H1 (cell line): ENCODE measurements around the gene FITM1. TPM values are rescaled to one million over a fixed set of nuclear protein-coding genes. Genes with fewer than 3 reads are reported as not detected.

Experiments
- CTCF ChIA-PET: fragments of 300-600 bp; sonication (Branson Sonifier 250); formaldehyde crosslinking; loops from one replicate; lab custom pipeline; 2021; ENCODE audit not compliant: partially characterized antibody; lab: Charles Lee
- POLR2A ChIA-PET: fragments of 300-600 bp; sonication (Branson Sonifier 250); formaldehyde crosslinking; loops from one replicate; lab custom pipeline; 2021; ENCODE audit warnings: inconsistent platforms; ENCODE audit not compliant: partially characterized antibody; lab: Charles Lee
- DNase-seq, 2 experiments: peaks; one replicate each; pipeline versions ENCODE4 v3.0.0 to v3.0.0-alpha.2; 2010 to 2022; ENCODE audit warnings: low spot score in 2 of 2, low read depth in 1 of 2, mixed read lengths in 1 of 2
- FAIRE-seq: peaks from 2 replicates; lab custom pipeline; 2011; peaks lifted over from hg19 to GRCh38; lab: Jason Lieb, UNC
- H2AFZ ChIP-seq: 2 replicates; pipeline ENCODE4 v1.8.1; 2012; ENCODE audit warnings: low read length, inconsistent platforms
- H2AK5ac ChIP-seq: 2 replicates; pipeline ENCODE4 v1.6.1; 2013; ENCODE audit warnings: low read depth, low read length
- H2BK120ac ChIP-seq: replicated peaks from 2 replicates; pipeline ENCODE3; 2013; ENCODE audit warnings: low read depth, low read length, inconsistent platforms
- H2BK12ac ChIP-seq: 2 replicates; pipeline ENCODE4 v1.6.1; 2013; ENCODE audit warnings: low read depth, low read length
- H2BK15ac ChIP-seq: 2 replicates; pipeline ENCODE4 v1.6.1; 2013; ENCODE audit warnings: low read length
- H2BK20ac ChIP-seq: 2 replicates; pipeline ENCODE4 v1.6.1; 2013; ENCODE audit warnings: low read length
- H2BK5ac ChIP-seq: 2 replicates; pipeline ENCODE4 v1.6.1; 2013; ENCODE audit warnings: low read depth, low read length
- H3K14ac ChIP-seq: 2 replicates; pipeline ENCODE4 v1.6.1; 2013; ENCODE audit warnings: inconsistent platforms; ENCODE audit not compliant: insufficient read length
- H3K18ac ChIP-seq: 2 replicates; pipeline ENCODE4 v1.6.1; 2013; ENCODE audit warnings: low read length; ENCODE audit errors: extremely low read depth
- H3K23ac ChIP-seq: 2 replicates; pipeline ENCODE4 v1.6.1; 2013; ENCODE audit warnings: inconsistent platforms; ENCODE audit not compliant: insufficient read length
- H3K23me2 ChIP-seq: 2 replicates; pipeline ENCODE4 v1.6.1; 2013; ENCODE audit warnings: low read depth, low read length
- H3K27ac ChIP-seq: 2 replicates; pipeline ENCODE4 v1.6.1; 2011; ENCODE audit warnings: low read depth, low read length, inconsistent platforms
- H3K27me3 ChIP-seq, 4 experiments: replicated peaks in 1 of 4; 1 replicate in 1 of 4; 2 replicates in 3 of 4; pipeline versions ENCODE4 v1.6.1 to v1.8.1; 2011 to 2013; ENCODE audit warnings: low read length in 3 of 4, mild to moderate bottlenecking in 3 of 4, inconsistent platforms in 2 of 4, mixed read lengths in 2 of 4, moderate library complexity in 1 of 4; ENCODE audit not compliant: control insufficient read depth in 3 of 4, insufficient read depth in 3 of 4; ENCODE audit errors: extremely low read depth in 1 of 4
- H3K36me3 ChIP-seq, 4 experiments: 2 replicates each; pipeline versions ENCODE4 v1.6.1 to v1.8.1; 2011 to 2013; ENCODE audit warnings: mild to moderate bottlenecking in 4 of 4, low read length in 3 of 4, moderate library complexity in 2 of 4, control low read depth in 1 of 4, inconsistent platforms in 1 of 4; ENCODE audit not compliant: insufficient read depth in 4 of 4, control insufficient read depth in 2 of 4
- H3K4ac ChIP-seq: replicated peaks from 2 replicates; pipeline ENCODE3; 2013; ENCODE audit warnings: low read length, low read depth, mixed read lengths, inconsistent platforms; ENCODE audit not compliant: insufficient read length
- H3K4me1 ChIP-seq, 4 experiments: replicated peaks in 1 of 4; 1 replicate in 1 of 4; 2 replicates in 3 of 4; pipeline versions ENCODE4 v1.6.1 to v1.8.1; 2011 to 2013; ENCODE audit warnings: low read length in 3 of 4, inconsistent platforms in 2 of 4, mixed read lengths in 1 of 4; ENCODE audit not compliant: insufficient read depth in 4 of 4, control insufficient read depth in 3 of 4
- H3K4me2 ChIP-seq, 2 experiments: 2 replicates each; pipeline versions ENCODE4 v1.6.1 to v1.8.1; 2011 to 2013; ENCODE audit warnings: low read depth in 2 of 2, low read length in 2 of 2, control low read depth in 1 of 2, inconsistent platforms in 1 of 2, mild to moderate bottlenecking in 1 of 2; ENCODE audit not compliant: insufficient read depth in 1 of 2
- H3K4me3 ChIP-seq, 4 experiments: fragments of 200-600, 300-600 bp in 1 of 4; sonication (generic), shearing (Covaris generic), sonication (Bioruptor Twin) in 1 of 4; 2 replicates each; pipeline versions ENCODE4 v1.5.1 to v1.8.1; 2011 to 2016; ENCODE audit warnings: low read length in 4 of 4, low read depth in 3 of 4, control low read depth in 2 of 4, inconsistent platforms in 2 of 4, mild to moderate bottlenecking in 2 of 4, mixed read lengths in 1 of 4, moderate library complexity in 1 of 4; ENCODE audit not compliant: insufficient read depth in 2 of 4; ENCODE audit errors: extremely low read depth in 1 of 4
- H3K56ac ChIP-seq: replicated peaks from 2 replicates; pipeline ENCODE3; 2013; ENCODE audit warnings: low read depth, mild to moderate bottlenecking, mixed read lengths, low read length, inconsistent platforms; ENCODE audit not compliant: insufficient read length
- H3K79me1 ChIP-seq: 2 replicates; pipeline ENCODE4 v1.6.1; 2013; ENCODE audit warnings: low read depth, low read length, control low read depth
- H3K79me2 ChIP-seq, 2 experiments: 2 replicates each; pipeline versions ENCODE4 v1.6.1 to v1.8.1; 2012 to 2013; ENCODE audit warnings: low read length in 2 of 2, mild to moderate bottlenecking in 2 of 2, inconsistent platforms in 1 of 2; ENCODE audit not compliant: insufficient read depth in 2 of 2, control insufficient read depth in 1 of 2
- H3K9ac ChIP-seq, 4 experiments: replicated peaks in 1 of 4; 1 replicate in 1 of 4; 2 replicates in 3 of 4; pipeline versions ENCODE4 v1.6.1 to v1.8.1; 2011 to 2013; ENCODE audit warnings: low read depth in 3 of 4, low read length in 3 of 4, control low read depth in 2 of 4, mild to moderate bottlenecking in 2 of 4, moderate library complexity in 2 of 4, inconsistent platforms in 1 of 4; ENCODE audit errors: extremely low read depth in 1 of 4
- H3K9me3 ChIP-seq, 2 experiments: 2 replicates each; pipeline versions ENCODE4 v1.6.1 to v1.8.1; 2012 to 2013; ENCODE audit warnings: mild to moderate bottlenecking in 2 of 2, moderate library complexity in 2 of 2, control low read depth in 1 of 2, inconsistent platforms in 1 of 2, low read depth in 1 of 2, low read length in 1 of 2, mixed read lengths in 1 of 2; ENCODE audit not compliant: insufficient read depth in 2 of 2
- H4K20me1 ChIP-seq, 2 experiments: replicated peaks in 1 of 2; 2 replicates each; pipeline versions ENCODE3 to v1.8.1; 2011 to 2013; ENCODE audit warnings: inconsistent platforms in 2 of 2, low read length in 2 of 2, mild to moderate bottlenecking in 1 of 2; ENCODE audit not compliant: insufficient read depth in 2 of 2, control insufficient read depth in 1 of 2
- H4K5ac ChIP-seq: 2 replicates; pipeline ENCODE4 v1.6.1; 2013; ENCODE audit warnings: low read length, low read depth, mixed read lengths, inconsistent platforms; ENCODE audit not compliant: insufficient read length
- H4K8ac ChIP-seq: 2 replicates; pipeline ENCODE4 v1.8.0; 2013; ENCODE audit warnings: mild to moderate bottlenecking, moderate library complexity, low read length, inconsistent platforms; ENCODE audit not compliant: insufficient read depth; ENCODE audit errors: extremely low read depth
- H4K91ac ChIP-seq: replicated peaks from 2 replicates; pipeline ENCODE3; 2013; ENCODE audit warnings: low read length, mixed read lengths, inconsistent platforms; ENCODE audit not compliant: insufficient read length
- CBX5 ChIP-seq: fragments of 300-800, 300-1000 bp; sonication (generic); IDR thresholded peaks from 2 replicates; pipeline ENCODE4 v1.7.1; 2016; ENCODE audit warnings: antibody characterized with exemption, low read length, low read depth
- CREB1 ChIP-seq: IDR thresholded peaks from 2 replicates; pipeline ENCODE4 v1.6.1; 2012; ENCODE audit warnings: inconsistent platforms
- EP300 ChIP-seq, 2 experiments: IDR thresholded peaks; 1 replicate in 1 of 2; 2 replicates in 1 of 2; pipeline ENCODE4 v1.6.1; 2011 to 2012; ENCODE audit warnings: low read depth in 2 of 2, low read length in 2 of 2, mild to moderate bottlenecking in 2 of 2, borderline replicate concordance in 1 of 2, inconsistent platforms in 1 of 2, moderate library complexity in 1 of 2
- GTF2F1 ChIP-seq: IDR thresholded peaks from 2 replicates; pipeline ENCODE4 v1.6.1; 2012; ENCODE audit warnings: low read depth, low read length, improper control_type of control experiment, borderline replicate concordance
- SP4 ChIP-seq: IDR thresholded peaks from 2 replicates; pipeline ENCODE4 v1.6.1; 2012; ENCODE audit warnings: low read length, inconsistent platforms
- WGBS, 2 experiments: shearing (Covaris generic) in 1 of 2; methylation state at CpG; one replicate each; pipeline versions ENCODE4 v1.1.6 to v1.1.7; 2013 to 2015; ENCODE audit warnings: low lambda C conversion rate in 2 of 2, mixed read lengths in 2 of 2, inconsistent platforms in 1 of 2, low coverage in 1 of 2, missing lambda C conversion rate in 1 of 2; ENCODE audit not compliant: insufficient replicate concordance in 2 of 2, insufficient coverage in 1 of 2, insufficient read length in 1 of 2; ENCODE audit errors: extremely low coverage in 1 of 2, missing lambda C conversion rate in 1 of 2; 5-methylcytosine and 5-hydroxymethylcytosine counted together
- polyA plus RNA-seq, 7 experiments: library from polyadenylated mRNA; depleted of rRNA in 3 of 7; stranded (reverse) in 5 of 7; unstranded in 2 of 7; fragments of >200 nt in 5 of 7; fragments of 200-250 nt in 2 of 7; gene quantifications; 1 replicate in 5 of 7; 2 replicates in 1 of 7; 4 replicates in 1 of 7; pipeline versions ENCODE4 v1.2.1 to v1.2.3, GENCODE V29; 2011 to 2013; ENCODE audit warnings: missing spikeins in 2 of 7, mixed read lengths in 2 of 7
- total RNA-seq: library from RNA; stranded (reverse); fragmentation: NEBNext Ultra II Directional; extraction: Animal tissue kit (Norgen Biotek cat#: 25700); gene quantifications from 2 replicates; pipeline ENCODE4 v1.2.1, GENCODE V29; 2021

Gene FITM1
- total and polyA plus RNA-seq, 2 of the 8 experiments (the other 6 are each of a cell fraction or from before 2014, with no cell fraction given), result 0.53 to 0.76 TPM

- H3K79me1 ChIP-seq, result no peaks in the 10 kb centered on the region
- H3K18ac ChIP-seq, result no peak overlapping the region
- no peak overlapping the region for H2BK12ac ChIP-seq
- FAIRE-seq (no peak), DNase-seq (no peak)
- H3K9me3 ChIP-seq, result no peaks in the 10 kb centered on the region
- no peak overlapping the region for H4K91ac ChIP-seq
- H3K79me2 ChIP-seq, result no peaks in the 10 kb centered on the region
- no peak overlapping the region for H2BK5ac ChIP-seq
- H2BK15ac ChIP-seq, result no peak overlapping the region
- peaks cover 11% of the 10 kb centered on the region; the same call in 1 of the 2 replicates for H3K23me2 ChIP-seq
- no peak overlapping the region for H3K9ac ChIP-seq
- POLR2A ChIA-PET, result interaction anchor here (0.7 to 27.2 kb wide), 4 partner anchors 10 to 223 kb away, joined by 3 to 626 read pairs (median 3); partner anchors contain the start of gene PCK2
- H3K14ac ChIP-seq, result no peak overlapping the region
- no peak overlapping the region for H3K27ac ChIP-seq
- no peak overlapping the region for H3K56ac ChIP-seq
- no peak overlapping the region for H3K4me3 ChIP-seq
- no peak for TF ChIP-seq CREB1
- TF ChIP-seq SP4, result no peak
- TF ChIP-seq EP300 (IDR thresholded peaks at IDR 0.05; ENCODE audit: borderline replicate concordance in 1 of 2, low read depth in 2 of 2, low read length in 2 of 2), result no peak
- no peak for TF ChIP-seq CBX5
- TF ChIP-seq GTF2F1, result no peak
- TF ChIP-seq, all 59 proteins: peak for 0
- Histone ChIP-seq H4K20me1 (no peaks in the 10 kb centered on the region), H2BK20ac (no peak overlapping the region), H2BK120ac (no peak overlapping the region), H2AK5ac (no peak overlapping the region), H4K5ac (no peak overlapping the region), H3K27me3 (peaks cover 0 to 10% (median 7%) of the 10 kb centered on the region in 4 experiments; a peak in 5 of 7 replicates), H3K36me3 (no peaks in the 10 kb centered on the region), H3K23ac (no peak overlapping the region), H3K4me2 (no peak overlapping the region), H4K8ac (no peak overlapping the region), H3K4ac (no peak overlapping the region), H2AFZ (no peak overlapping the region), H3K4me1 (peaks cover 0 to 12% (median 9%) of the 10 kb centered on the region in 4 experiments; a peak in 6 of 7 replicates)
- WGBS, 2 experiments, result 89% methylated on average over 3 of the region's 3 CpGs; no CpG with 5 or more reads in 1 of the 2 experiments
- CTCF ChIA-PET, result interaction anchor here (0.8 to 2.0 kb wide), 11 partner anchors 8 to 76 kb away, joined by 3 to 23 read pairs (median 4); partner anchors contain the start of genes IRF9 and PCK2
Observed at GRCh38 chr14:24085215-24085614, 45.2 kb upstream of the FITM1 start.
